Measurements from ENCODE around the gene HERC4.
"Not testable (repeated sequence)": the region's sequence is repeated elsewhere in the genome, so short reads cannot be mapped to it uniquely, and the experiment has no call there.

Gene HERC4

GRCh38 chr10:67884313-67884841 lies 190.7 kb downstream of the HERC4 start, which contains the start of gene SIRT1:
TSS of gene SIRT1 (plus strand) at chr10:67884656. CDS start at chr10:67884722, 66 bp downstream.
- DNase-seq (ENCODE audit: low read depth in 2 of 2), result peak; percentile 83 to 86

- DNase-seq (ENCODE audit: low read depth in 2 of 2), result no peak
Observed at GRCh38 chr10:67883710-67884312, 191.3 kb downstream of the HERC4 start.

- no peak for DNase-seq (ENCODE audit: low read depth in 2 of 2)
Observed at GRCh38 chr10:67878133-67878532, 196.9 kb downstream of the HERC4 start.

DNA sequence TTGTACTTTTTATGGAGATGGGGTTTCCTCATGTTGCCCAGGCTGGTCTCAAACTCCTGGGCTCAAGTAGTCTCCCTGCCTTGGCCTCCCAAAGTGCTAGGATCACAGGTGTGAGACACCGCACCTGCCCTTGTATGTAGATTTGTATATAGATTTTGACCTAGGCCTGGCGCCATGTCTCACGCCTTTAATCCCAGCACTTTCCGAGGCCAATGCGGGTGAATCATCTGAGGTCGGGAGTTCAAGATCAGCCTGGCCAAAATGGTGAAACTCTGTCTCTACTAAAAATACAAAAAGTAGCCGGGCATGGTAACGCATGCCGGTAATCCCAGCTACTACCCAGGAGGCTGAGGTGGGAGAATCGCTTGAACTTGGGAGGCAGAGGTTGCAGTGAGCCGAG lies 197.7 kb downstream of the HERC4 start:
- not testable (repeated sequence) for DNase-seq (ENCODE audit: low read depth in 2 of 2)

- DNase-seq (ENCODE audit: low read depth in 2 of 2), result no peak
Observed at GRCh38 chr10:67875340-67876238, 199.5 kb downstream of the HERC4 start.

Measured in fibroblast of skin of left biceps (primary cell).